ENCODE measurements around the gene ZNF430. TPM values are rescaled to one million over a fixed set of nuclear protein-coding genes. Genes with fewer than 3 reads are reported as not detected.

ZNF430 gene
- total RNA-seq, 1 donor from 2014 or later, result 22.8 TPM

GRCh38 chr19:21094347-21095025 lies 74.0 kb downstream of the ZNF430 start:
- H3K4me1 Mint-ChIP-seq (ENCODE audit: low read depth), result peaks cover 26% of the 10 kb centered on the region
- no peaks in the 10 kb centered on the region for H3K9me3 Mint-ChIP-seq (ENCODE audit: low read depth)
- no peak overlapping the region for H3K27ac Mint-ChIP-seq
- no peak overlapping the region for H3K4me3 Mint-ChIP-seq (ENCODE audit: low read depth)
- TF ChIP-seq CTCF (IDR thresholded peaks at IDR 0.05; ENCODE audit: unreplicated experiment), result no peak
- H3K27me3 Mint-ChIP-seq, result no peaks in the 10 kb centered on the region
- no peak for DNase-seq (ENCODE audit: low spot score, unreplicated experiment)
- H3K36me3 Mint-ChIP-seq (ENCODE audit: insufficient read depth), result peaks cover 33% of the 10 kb centered on the region

GRCh38 chr19:21098291-21098690 lies 77.8 kb downstream of the ZNF430 start:
- Mint-ChIP-seq H3K36me3 (ENCODE audit: insufficient read depth) (peaks cover 30% of the 10 kb centered on the region), H3K9me3 (ENCODE audit: low read depth) (no peaks in the 10 kb centered on the region), H3K27me3 (no peaks in the 10 kb centered on the region), H3K4me1 (ENCODE audit: low read depth) (peaks cover 9% of the 10 kb centered on the region), H3K4me3 (ENCODE audit: low read depth) (no peak overlapping the region), H3K27ac (no peak overlapping the region)
- no peak for TF ChIP-seq CTCF (IDR thresholded peaks at IDR 0.05; ENCODE audit: unreplicated experiment)
- no peak for DNase-seq (ENCODE audit: low spot score, unreplicated experiment)

GRCh38 chr19:21101521-21102242 lies 81.2 kb downstream of the ZNF430 start:
- no peak for DNase-seq (ENCODE audit: low spot score, unreplicated experiment)
- Mint-ChIP-seq H3K27me3 (no peaks in the 10 kb centered on the region), H3K4me1 (ENCODE audit: low read depth) (peaks cover 4% of the 10 kb centered on the region), H3K4me3 (ENCODE audit: low read depth) (no peak overlapping the region), H3K9me3 (ENCODE audit: low read depth) (no peaks in the 10 kb centered on the region), H3K36me3 (ENCODE audit: insufficient read depth) (peaks cover 21% of the 10 kb centered on the region), H3K27ac (peak overlapping the region; percentile 80)
- no peak for TF ChIP-seq CTCF (IDR thresholded peaks at IDR 0.05; ENCODE audit: unreplicated experiment)

- Mint-ChIP-seq H3K4me1 (ENCODE audit: low read depth) (peaks cover 12% of the 10 kb centered on the region), H3K27me3 (no peaks in the 10 kb centered on the region), H3K4me3 (ENCODE audit: low read depth) (no peak overlapping the region), H3K9me3 (ENCODE audit: low read depth) (peaks cover 10% of the 10 kb centered on the region), H3K27ac (no peak overlapping the region), H3K36me3 (ENCODE audit: insufficient read depth) (peaks cover 43% of the 10 kb centered on the region)
- no peak for DNase-seq (ENCODE audit: low spot score, unreplicated experiment)
- TF ChIP-seq CTCF (IDR thresholded peaks at IDR 0.05; ENCODE audit: unreplicated experiment), result no peak
Observed at GRCh38 chr19:21109116-21109515, 88.7 kb downstream of the ZNF430 start.

Other genes with a start within 250 kb of the ZNF430 start
- gene ZNF66, start 244.4 kb upstream of the ZNF430 start, total RNA-seq, result 30.6 and 31.2 TPM in 2 replicates
- gene ZNF85, start 97.4 kb upstream of the ZNF430 start, total RNA-seq, result 25.4 and 26.8 TPM in 2 replicates
- gene ZNF714, start 61.5 kb downstream of the ZNF430 start, total RNA-seq, result 51.5 and 55.5 TPM in 2 replicates
- gene ZNF431, start 121.4 kb downstream of the ZNF430 start, total RNA-seq, result 55.4 and 60.0 TPM in 2 replicates

Data from progenitor cell of endocrine pancreas (in vitro differentiated cells).